SK-MEL-5 (cell line): ENCODE measurements around the gene SSNA1. TPM values are rescaled to one million over a fixed set of nuclear protein-coding genes. Genes with fewer than 3 reads are reported as not detected.

Experiments
- DNase-seq: peaks from one replicate; pipeline ENCODE4 v3.0.0-alpha.2; 2016; ENCODE audit warnings: low read depth, low spot score
- in situ Hi-C: cut with HindIII; loops from 2 replicates; pipeline ENCODE4 v1.10.0; 2016; ENCODE audit warnings: low sequenced_read_pairs, high pct_unique_total_duplicates, low pct_unique_long_range_greater_than_20kb
- total RNA-seq: library from RNA; depleted of rRNA; stranded (reverse); fragments of >200 nt; shearing (Covaris generic); gene quantifications from 2 replicates; pipeline ENCODE4 v1.2.3, GENCODE V29; 2014

The SSNA1 gene
- total RNA-seq, 1 experiment from 2014 or later = 59.2 TPM

DNA sequence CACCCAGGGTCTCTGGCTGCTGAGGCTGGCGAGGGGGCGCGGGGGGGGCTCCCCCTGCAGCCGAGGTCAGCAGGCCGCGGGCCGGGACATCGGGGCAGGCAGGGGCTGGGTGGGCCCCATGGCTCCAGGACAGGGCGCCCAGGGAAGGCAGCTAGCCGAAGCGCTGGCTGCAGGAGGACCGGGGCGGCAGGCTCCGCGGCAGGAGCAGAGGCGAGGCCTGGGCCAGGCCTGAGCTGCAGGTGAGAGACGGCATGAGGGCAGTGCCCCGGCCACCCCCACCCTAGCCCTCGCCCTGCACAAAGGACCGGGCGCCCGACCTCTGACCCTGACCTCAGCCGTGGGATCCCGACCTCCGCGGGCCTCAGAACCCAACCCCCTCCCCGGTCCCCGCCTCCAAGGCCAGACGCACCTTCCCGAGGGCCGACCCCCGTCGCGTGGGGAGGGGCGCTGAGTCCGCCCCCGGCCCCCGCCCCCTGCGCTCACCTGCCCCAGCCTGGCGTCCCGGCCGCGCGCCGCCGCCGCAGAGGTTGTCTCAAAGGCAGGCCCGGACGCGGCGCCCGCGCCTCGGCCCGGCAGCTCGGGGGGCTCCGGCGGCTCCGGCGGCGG is 33.1 kb downstream of the SSNA1 start:
- in situ Hi-C loops = no loop called here
- DNase-seq = no peak

- in situ Hi-C loops = no loop called here
- no peak for DNase-seq
Measured at GRCh38 chr9:137222190-137223077, 34.0 kb downstream of the SSNA1 start, which contains the start of gene RNF208. RNF208 (minus strand) TSS chr9:137222240; CDS start chr9:137221212, 1,028 bp downstream.

- peak; percentile 98 for DNase-seq
- in situ Hi-C loops = no loop called here
Measured at GRCh38 chr9:137223078-137223970, 34.8 kb downstream of the SSNA1 start.

DNA sequence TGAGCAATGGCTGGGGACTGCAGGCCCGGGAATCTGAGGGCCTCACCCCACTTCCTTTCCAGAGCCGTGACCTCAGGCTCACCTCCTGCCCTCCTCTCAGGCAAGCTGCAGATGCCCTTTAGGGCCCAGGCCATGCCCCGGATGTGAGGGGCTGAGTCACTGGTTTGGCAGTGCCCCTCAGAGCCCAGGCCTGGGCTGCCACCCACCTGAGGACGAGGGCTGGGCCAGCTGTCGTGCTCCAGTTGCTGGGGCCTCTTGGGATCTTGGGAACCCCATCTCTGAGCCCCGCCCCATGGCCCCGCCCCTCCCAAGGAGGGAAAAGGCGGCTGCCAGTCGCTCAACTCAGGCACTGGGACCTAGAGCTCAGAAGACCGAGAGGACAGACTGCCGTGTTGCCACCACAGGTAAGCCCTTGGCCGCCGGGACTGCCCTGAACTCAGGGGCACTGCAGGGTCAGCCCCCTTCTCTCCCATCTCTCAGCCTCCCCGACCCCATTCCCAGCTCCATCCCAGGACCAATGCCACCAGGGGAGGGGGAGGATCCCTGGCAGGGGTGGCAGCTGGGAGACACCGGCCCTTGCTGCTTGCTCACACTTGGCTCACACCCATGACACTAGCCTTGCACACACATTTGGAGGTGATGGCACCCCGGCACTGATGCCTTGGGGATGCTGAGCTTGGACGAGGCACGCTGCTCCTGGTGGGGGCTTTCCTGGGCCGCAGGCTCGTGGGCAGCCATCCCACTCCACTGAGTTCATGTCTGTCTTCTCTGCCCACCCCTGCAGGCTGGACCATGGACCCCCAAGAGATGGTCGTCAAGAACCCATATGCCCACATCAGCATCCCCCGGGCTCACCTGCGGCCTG is 36.6 kb downstream of the SSNA1 start, which contains the start of gene CYSRT1:
TSS of gene CYSRT1 (plus strand) at position 345 of the 865 bp plus-strand sequence. CDS start at position 793, 448 bp downstream.
- DNase-seq = no peak
- in situ Hi-C loops = no loop called here

- in situ Hi-C loops = no loop called here
- no peak for DNase-seq
Measured at GRCh38 chr9:137225699-137226331, 37.3 kb downstream of the SSNA1 start.

DNA sequence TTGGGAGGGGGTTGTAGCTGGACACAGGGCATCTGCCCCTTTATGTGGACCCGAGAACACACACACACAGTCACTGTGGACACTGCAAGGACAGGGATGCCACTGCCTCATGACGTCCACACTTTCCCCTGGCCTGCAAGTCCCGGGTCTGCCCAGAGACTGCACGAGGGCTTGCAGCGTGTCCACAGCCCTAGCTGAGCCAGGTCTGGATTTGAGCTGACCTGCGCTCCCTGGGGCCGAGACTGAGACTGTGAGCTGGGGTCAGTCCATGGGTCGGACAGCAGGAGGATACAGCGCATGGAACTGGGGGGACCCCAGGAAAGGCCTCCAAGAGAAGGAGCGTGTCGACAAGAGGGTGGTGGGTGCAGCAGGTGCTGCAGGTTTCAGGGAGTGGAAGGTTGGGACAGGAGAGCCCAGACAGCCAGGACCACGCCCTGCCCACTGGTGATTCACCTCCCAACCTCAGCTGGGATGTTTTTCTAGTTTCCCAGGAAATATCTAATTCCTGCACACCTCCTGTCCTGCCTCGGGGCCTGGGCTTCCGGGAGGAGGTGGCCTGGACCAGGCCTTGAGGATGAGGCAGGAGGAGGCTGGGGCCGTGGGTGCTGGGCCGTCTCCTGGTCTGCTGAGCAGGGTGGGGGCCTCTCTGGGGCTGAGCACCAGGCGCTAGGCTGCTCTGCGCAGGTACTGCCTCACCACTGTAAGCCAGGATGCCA is 38.0 kb downstream of the SSNA1 start:
- in situ Hi-C loops = no loop called here
- DNase-seq = no peak

DNA sequence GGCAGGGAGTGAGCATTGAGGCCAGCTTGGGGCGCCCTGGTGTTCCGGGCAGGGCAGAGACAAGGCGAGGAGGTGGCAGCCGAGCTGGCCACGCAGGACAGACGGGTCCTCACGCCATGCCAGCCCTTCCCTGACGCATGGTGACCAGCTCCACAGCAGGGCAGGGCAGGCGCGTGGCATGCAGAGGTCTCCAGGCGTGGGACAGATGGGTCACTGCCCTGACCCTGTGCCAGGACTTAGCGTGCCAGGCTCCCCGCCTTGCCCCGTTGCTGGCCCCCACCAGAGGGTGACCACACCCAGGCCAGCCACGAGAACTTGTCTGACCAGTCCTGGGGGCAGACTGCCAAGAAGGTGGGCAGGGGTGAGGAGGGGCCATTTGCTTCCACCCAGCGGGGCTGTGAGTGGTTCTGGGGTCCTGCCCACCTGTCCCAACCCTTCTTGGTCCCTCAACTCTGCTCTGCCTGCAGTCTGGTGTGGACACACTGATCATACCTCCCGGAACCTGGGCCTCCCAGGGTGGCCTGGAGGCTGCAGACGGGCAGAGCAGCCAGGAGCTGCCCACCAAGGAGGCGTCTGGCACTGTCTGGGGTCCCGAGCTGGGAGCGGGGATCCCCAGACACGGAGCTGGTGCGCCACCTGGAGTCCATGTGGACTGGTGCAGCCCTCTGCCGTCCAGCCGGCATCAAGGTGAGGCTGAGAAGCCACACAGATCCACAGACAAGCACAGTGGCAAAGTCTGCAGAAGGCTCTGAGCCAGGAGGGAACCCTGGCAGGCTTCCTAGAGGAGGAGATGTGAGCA is 38.8 kb downstream of the SSNA1 start, which contains the start of gene RNF224:
TSS of gene RNF224 (plus strand) at position 449 of the 799 bp plus-strand sequence. CDS start 834 bp downstream, outside the sequence.
- peak; percentile 78 for DNase-seq
- in situ Hi-C loops = no loop called here

DNA sequence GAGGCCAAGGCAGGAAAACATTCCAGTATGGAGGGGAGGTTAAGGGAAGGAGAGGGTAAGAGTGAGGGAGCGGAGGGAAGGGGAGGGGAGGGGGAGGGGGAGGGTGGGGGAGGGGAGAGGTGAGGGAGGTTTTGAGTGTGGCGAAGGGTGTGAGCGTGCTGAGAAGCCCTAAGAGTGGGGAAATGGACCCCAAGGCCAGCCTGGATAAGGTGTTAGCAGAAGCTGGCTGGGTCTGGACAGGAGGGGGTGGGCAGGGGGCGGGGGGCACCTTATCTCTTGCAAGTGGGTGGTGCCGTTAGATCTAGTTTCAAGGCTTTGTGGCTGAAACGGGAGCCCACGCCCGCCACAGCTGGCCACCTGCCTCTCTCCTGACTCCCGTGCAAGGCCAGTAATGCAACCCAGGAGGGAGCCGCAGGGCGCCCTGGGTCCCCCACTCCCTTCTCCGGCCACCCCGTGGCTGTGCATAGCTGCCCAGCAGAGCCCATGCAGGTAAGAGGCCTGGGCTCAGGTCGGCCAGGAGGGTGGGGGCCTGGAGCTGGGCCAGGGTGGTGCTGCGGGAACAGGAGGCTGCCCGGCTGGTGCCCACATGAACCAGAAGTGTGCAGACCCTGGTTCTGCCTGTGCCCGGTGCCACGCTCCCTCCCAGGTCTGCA is 39.5 kb downstream of the SSNA1 start:
- DNase-seq = no peak
- in situ Hi-C loops = no loop called here

DNA sequence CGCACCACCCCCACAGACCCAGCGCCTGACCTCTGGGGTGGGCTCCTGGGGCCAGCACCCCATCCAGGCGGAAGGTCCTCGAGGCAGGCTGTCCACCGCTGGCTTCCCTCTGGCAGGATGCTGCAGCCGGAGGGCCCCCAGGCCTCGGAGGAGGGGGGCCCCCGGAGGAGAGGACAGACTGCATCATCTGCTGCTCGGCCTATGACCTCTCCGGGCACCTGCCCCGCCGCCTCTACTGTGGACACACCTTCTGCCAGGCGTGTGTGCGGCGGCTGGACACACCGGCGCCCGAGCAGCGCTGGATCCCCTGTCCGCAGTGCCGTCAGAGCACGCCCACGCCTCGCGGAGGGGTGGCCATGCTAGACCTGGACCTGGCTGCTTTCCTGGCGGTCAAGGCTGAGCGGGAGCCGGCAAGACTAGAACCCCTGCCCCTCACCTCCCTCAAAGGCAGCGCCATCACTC is 40.1 kb downstream of the SSNA1 start:
- no peak for DNase-seq
- in situ Hi-C loops = no loop called here

GRCh38 chr9:137228968-137229896 is 40.8 kb downstream of the SSNA1 start:
- no peak for DNase-seq
- in situ Hi-C loops = no loop called here

DNA sequence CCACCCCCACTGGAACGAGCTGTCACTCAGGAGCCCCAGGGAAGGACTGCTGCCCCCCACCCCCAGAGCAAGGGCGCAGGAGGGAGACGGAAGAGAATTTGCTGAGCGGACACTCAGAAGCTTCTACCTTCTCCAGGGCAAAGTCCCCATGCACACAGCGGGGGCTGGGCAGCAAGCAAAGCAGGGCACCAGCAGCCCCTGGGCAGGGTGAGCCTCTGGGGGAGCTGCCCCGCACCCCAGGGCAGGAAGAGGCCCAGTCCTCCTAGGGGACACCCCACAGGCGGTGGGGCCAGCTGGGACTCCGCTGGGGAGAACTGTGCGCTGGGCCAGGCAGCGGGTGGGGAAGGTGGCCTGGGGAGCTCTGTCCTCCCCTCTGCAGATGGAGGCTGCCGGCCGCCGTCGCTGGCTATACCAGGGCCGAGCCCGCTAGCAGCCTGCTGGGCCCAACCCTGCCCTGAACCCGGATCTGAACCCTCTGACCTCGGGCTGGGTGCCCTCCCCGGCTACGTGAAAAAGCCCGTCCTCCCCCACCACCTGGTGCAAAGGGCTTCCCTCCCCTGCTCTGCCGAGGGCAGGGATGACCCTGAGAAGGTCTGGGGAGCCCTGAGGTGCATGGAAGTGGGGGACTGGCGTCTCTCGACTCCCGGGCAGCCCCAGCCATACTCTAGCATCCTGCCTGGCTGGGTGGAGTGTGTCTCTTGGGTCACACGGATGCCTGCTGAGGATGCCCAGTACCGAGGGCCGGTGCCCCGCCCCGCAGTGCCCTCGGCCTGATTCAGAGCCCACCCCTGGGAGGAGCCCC is 41.6 kb downstream of the SSNA1 start:
- in situ Hi-C loops = no loop called here
- peak; percentile 40 for DNase-seq

- in situ Hi-C loops = no loop called here
- DNase-seq = no peak
Measured at GRCh38 chr9:137230705-137231371, 42.4 kb downstream of the SSNA1 start, which contains the start of gene SLC34A3. SLC34A3 (plus strand) TSS chr9:137230901; CDS start chr9:137231703, 802 bp downstream.
